Measurements from ENCODE around the gene HECW1.

DNA sequence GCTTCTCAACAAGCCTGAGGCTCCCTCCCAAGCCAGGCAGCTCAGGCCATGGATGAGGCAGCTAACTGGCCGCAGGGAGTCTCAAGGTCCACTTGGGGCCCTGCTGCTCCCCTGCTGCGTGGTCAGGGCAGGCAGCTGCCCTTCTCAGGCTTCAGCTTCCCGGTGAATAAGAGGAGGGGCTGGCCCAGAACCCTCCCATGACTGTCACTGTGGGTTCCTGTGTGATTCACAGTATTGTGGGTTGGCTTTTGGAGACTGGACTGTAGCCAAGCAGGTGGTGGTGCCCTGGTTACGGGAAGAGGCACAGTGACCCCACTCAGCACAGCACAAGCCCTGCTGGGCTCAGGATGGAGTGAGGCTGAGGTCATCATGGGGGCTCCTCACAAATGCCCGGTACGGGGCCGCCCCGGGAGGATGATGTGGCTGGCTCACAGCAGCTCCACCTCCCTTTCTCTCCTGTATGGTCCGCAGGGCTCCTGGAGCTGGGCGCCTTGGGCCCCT, 189.8 kb downstream of the HECW1 start:
- TF ChIP-seq POLR2A (IDR thresholded peaks at IDR 0.05; ENCODE audit: low read depth), result no peak
- TF ChIP-seq, protein P1, sequence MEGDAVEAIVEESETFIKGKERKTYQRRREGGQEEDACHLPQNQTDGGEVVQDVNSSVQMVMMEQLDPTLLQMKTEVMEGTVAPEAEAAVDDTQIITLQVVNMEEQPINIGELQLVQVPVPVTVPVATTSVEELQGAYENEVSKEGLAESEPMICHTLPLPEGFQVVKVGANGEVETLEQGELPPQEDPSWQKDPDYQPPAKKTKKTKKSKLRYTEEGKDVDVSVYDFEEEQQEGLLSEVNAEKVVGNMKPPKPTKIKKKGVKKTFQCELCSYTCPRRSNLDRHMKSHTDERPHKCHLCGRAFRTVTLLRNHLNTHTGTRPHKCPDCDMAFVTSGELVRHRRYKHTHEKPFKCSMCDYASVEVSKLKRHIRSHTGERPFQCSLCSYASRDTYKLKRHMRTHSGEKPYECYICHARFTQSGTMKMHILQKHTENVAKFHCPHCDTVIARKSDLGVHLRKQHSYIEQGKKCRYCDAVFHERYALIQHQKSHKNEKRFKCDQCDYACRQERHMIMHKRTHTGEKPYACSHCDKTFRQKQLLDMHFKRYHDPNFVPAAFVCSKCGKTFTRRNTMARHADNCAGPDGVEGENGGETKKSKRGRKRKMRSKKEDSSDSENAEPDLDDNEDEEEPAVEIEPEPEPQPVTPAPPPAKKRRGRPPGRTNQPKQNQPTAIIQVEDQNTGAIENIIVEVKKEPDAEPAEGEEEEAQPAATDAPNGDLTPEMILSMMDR (IDR thresholded peaks at IDR 0.05), result no peak

Measured in esophagus muscularis mucosa (tissue), 3 donors.